ENCODE results near the gene IDH3G.

The IDH3G gene

GRCh38 chrX:153828723-153829548 lies 34.8 kb upstream of the IDH3G start:
- H3K4me2 ChIP-seq (ENCODE audit: low read length, poor library complexity, severe bottlenecking), result peak overlapping the region; percentile 70
- H3K4me3 ChIP-seq (ENCODE audit: insufficient read depth in 1 of 2, low read depth in 1 of 2, low read length in 2 of 2), result peak overlapping the region in 1 of 2 experiments; percentile 18
- H3K23ac ChIP-seq (ENCODE audit: low read length in 2 of 2), result no peak overlapping the region
- no peak overlapping the region for H4K8ac ChIP-seq (ENCODE audit: low read length)
- no peak overlapping the region for H2BK12ac ChIP-seq (ENCODE audit: low read length in 2 of 2)
- under 1% methylated on average over 22 of the region's 50 CpGs for WGBS
- H2AFZ ChIP-seq (ENCODE audit: low read depth, low read length), result no peak overlapping the region
- H2BK15ac ChIP-seq (ENCODE audit: low read depth, poor library complexity, severe bottlenecking), result no peak overlapping the region
- H3K14ac ChIP-seq (ENCODE audit: low read length in 2 of 2), result no peak overlapping the region
- no peak overlapping the region for H3K4ac ChIP-seq (ENCODE audit: low read depth in 1 of 2, low read length in 2 of 2)
- H3K9me3 ChIP-seq (ENCODE audit: control insufficient read depth, low read length), result peaks cover 8% of the 10 kb centered on the region
- H3K36me3 ChIP-seq (ENCODE audit: control insufficient read depth in 1 of 2, insufficient read depth in 2 of 2, low read depth in 1 of 2, low read length in 2 of 2), result no peaks in the 10 kb centered on the region
- H3K4me1 ChIP-seq (ENCODE audit: control insufficient read depth, insufficient read depth, low read depth, low read length), result peaks cover 18% of the 10 kb centered on the region
- H3K18ac ChIP-seq (ENCODE audit: low read depth in 1 of 2, low read length in 2 of 2), result no peak overlapping the region
- H3K9ac ChIP-seq (ENCODE audit: low read length), result no peak overlapping the region
- H2BK5ac ChIP-seq (ENCODE audit: low read depth, low read length, poor library complexity, severe bottlenecking), result no peak overlapping the region
- peak; percentile 9 for DNase-seq
- no peak overlapping the region for H3K27ac ChIP-seq (ENCODE audit: low read length, poor library complexity, severe bottlenecking)
- no peak overlapping the region for H4K91ac ChIP-seq (ENCODE audit: low read length)
- H2BK120ac ChIP-seq (ENCODE audit: low read depth, low read length), result no peak overlapping the region
- no peak overlapping the region for H2AK5ac ChIP-seq (ENCODE audit: low read length, severe bottlenecking)
- no peaks in the 10 kb centered on the region for H3K79me1 ChIP-seq (replicated peaks; ENCODE audit: low read length, poor library complexity, severe bottlenecking)
- H3K27me3 ChIP-seq (ENCODE audit: control insufficient read depth in 1 of 2, insufficient read depth in 1 of 2, low read length in 2 of 2), result peaks cover 46 to 81% of the 10 kb centered on the region in 2 experiments

GRCh38 chrX:153828308-153828707 lies 34.1 kb upstream of the IDH3G start:
- Histone ChIP-seq H2AK5ac (ENCODE audit: low read length, severe bottlenecking) (no peak overlapping the region), H3K9me3 (ENCODE audit: control insufficient read depth, low read length) (peaks cover 8% of the 10 kb centered on the region), H4K91ac (ENCODE audit: low read length) (no peak overlapping the region), H3K18ac (ENCODE audit: low read depth in 1 of 2, low read length in 2 of 2) (no peak overlapping the region), H2BK5ac (ENCODE audit: low read depth, low read length, poor library complexity, severe bottlenecking) (no peak overlapping the region), H3K36me3 (ENCODE audit: control insufficient read depth in 1 of 2, insufficient read depth in 2 of 2, low read depth in 1 of 2, low read length in 2 of 2) (no peaks in the 10 kb centered on the region), H3K4me2 (ENCODE audit: low read length, poor library complexity, severe bottlenecking) (peak overlapping the region; percentile 66), H4K8ac (ENCODE audit: low read length) (no peak overlapping the region), H3K79me1 (replicated peaks; ENCODE audit: low read length, poor library complexity, severe bottlenecking) (no peaks in the 10 kb centered on the region), H3K4ac (ENCODE audit: low read depth in 1 of 2, low read length in 2 of 2) (no peak overlapping the region), H3K23ac (ENCODE audit: low read length in 2 of 2) (no peak overlapping the region), H3K14ac (ENCODE audit: low read length in 2 of 2) (no peak overlapping the region), H3K27me3 (ENCODE audit: control insufficient read depth in 1 of 2, insufficient read depth in 1 of 2, low read length in 2 of 2) (peaks cover 44 to 81% of the 10 kb centered on the region in 2 experiments), H3K27ac (ENCODE audit: low read length, poor library complexity, severe bottlenecking) (no peak overlapping the region), H2BK120ac (ENCODE audit: low read depth, low read length) (no peak overlapping the region), H2BK15ac (ENCODE audit: low read depth, poor library complexity, severe bottlenecking) (no peak overlapping the region), H3K9ac (ENCODE audit: low read length) (no peak overlapping the region), H3K4me3 (ENCODE audit: insufficient read depth in 1 of 2, low read depth in 1 of 2, low read length in 2 of 2) (peak overlapping the region in 1 of 2 experiments; percentile 18), H2AFZ (ENCODE audit: low read depth, low read length) (no peak overlapping the region), H3K4me1 (ENCODE audit: control insufficient read depth, insufficient read depth, low read depth, low read length) (peaks cover 18% of the 10 kb centered on the region), H2BK12ac (ENCODE audit: low read length in 2 of 2) (no peak overlapping the region)
- DNase-seq, result no peak
- WGBS, result 13% methylated on average over 15 of the region's 17 CpGs

- Histone ChIP-seq H3K79me1 (replicated peaks; ENCODE audit: low read length, poor library complexity, severe bottlenecking) (no peaks in the 10 kb centered on the region), H3K4me1 (ENCODE audit: control insufficient read depth, insufficient read depth, low read depth, low read length) (peaks cover 18% of the 10 kb centered on the region), H3K4me2 (ENCODE audit: low read length, poor library complexity, severe bottlenecking) (no peak overlapping the region), H3K23ac (ENCODE audit: low read length in 2 of 2) (no peak overlapping the region), H2BK5ac (ENCODE audit: low read depth, low read length, poor library complexity, severe bottlenecking) (no peak overlapping the region), H4K8ac (ENCODE audit: low read length) (no peak overlapping the region), H2AFZ (ENCODE audit: low read depth, low read length) (no peak overlapping the region), H3K14ac (ENCODE audit: low read length in 2 of 2) (no peak overlapping the region), H3K9ac (ENCODE audit: low read length) (no peak overlapping the region), H2BK12ac (ENCODE audit: low read length in 2 of 2) (no peak overlapping the region), H3K27me3 (ENCODE audit: control insufficient read depth in 1 of 2, insufficient read depth in 1 of 2, low read length in 2 of 2) (peaks cover 42 to 77% of the 10 kb centered on the region in 2 experiments), H4K91ac (ENCODE audit: low read length) (no peak overlapping the region), H2AK5ac (ENCODE audit: low read length, severe bottlenecking) (no peak overlapping the region), H3K4ac (ENCODE audit: low read depth in 1 of 2, low read length in 2 of 2) (no peak overlapping the region), H3K18ac (ENCODE audit: low read depth in 1 of 2, low read length in 2 of 2) (no peak overlapping the region), H2BK120ac (ENCODE audit: low read depth, low read length) (no peak overlapping the region), H3K36me3 (ENCODE audit: control insufficient read depth in 1 of 2, insufficient read depth in 2 of 2, low read depth in 1 of 2, low read length in 2 of 2) (no peaks in the 10 kb centered on the region), H2BK15ac (ENCODE audit: low read depth, poor library complexity, severe bottlenecking) (no peak overlapping the region), H3K27ac (ENCODE audit: low read length, poor library complexity, severe bottlenecking) (no peak overlapping the region), H3K9me3 (ENCODE audit: control insufficient read depth, low read length) (peaks cover 8% of the 10 kb centered on the region), H3K4me3 (ENCODE audit: insufficient read depth in 1 of 2, low read depth in 1 of 2, low read length in 2 of 2) (peak overlapping the region in 1 of 2 experiments; percentile 18)
- 70% methylated on average over 7 of the region's 9 CpGs for WGBS
- no peak for DNase-seq
Measured at GRCh38 chrX:153827903-153828302, 33.7 kb upstream of the IDH3G start.

GRCh38 chrX:153827016-153827415 lies 32.8 kb upstream of the IDH3G start:
- H2BK15ac ChIP-seq (ENCODE audit: low read depth, poor library complexity, severe bottlenecking), result no peak overlapping the region
- no peak overlapping the region for H3K9ac ChIP-seq (ENCODE audit: low read length)
- peaks cover 33 to 76% of the 10 kb centered on the region in 2 experiments for H3K27me3 ChIP-seq (ENCODE audit: control insufficient read depth in 1 of 2, insufficient read depth in 1 of 2, low read length in 2 of 2)
- no peak overlapping the region for H3K23ac ChIP-seq (ENCODE audit: low read length in 2 of 2)
- H3K27ac ChIP-seq (ENCODE audit: low read length, poor library complexity, severe bottlenecking), result no peak overlapping the region
- H2BK5ac ChIP-seq (ENCODE audit: low read depth, low read length, poor library complexity, severe bottlenecking), result no peak overlapping the region
- H3K14ac ChIP-seq (ENCODE audit: low read length in 2 of 2), result no peak overlapping the region
- 67% methylated on average over 2 of the region's 3 CpGs for WGBS
- H3K4me3 ChIP-seq (ENCODE audit: insufficient read depth in 1 of 2, low read depth in 1 of 2, low read length in 2 of 2), result no peak overlapping the region
- no peak overlapping the region for H3K4me2 ChIP-seq (ENCODE audit: low read length, poor library complexity, severe bottlenecking)
- H4K8ac ChIP-seq (ENCODE audit: low read length), result no peak overlapping the region
- no peak for DNase-seq
- H4K91ac ChIP-seq (ENCODE audit: low read length), result no peak overlapping the region
- no peak overlapping the region for H2AFZ ChIP-seq (ENCODE audit: low read depth, low read length)
- peaks cover 5% of the 10 kb centered on the region for H3K9me3 ChIP-seq (ENCODE audit: control insufficient read depth, low read length)
- peaks cover 18% of the 10 kb centered on the region for H3K4me1 ChIP-seq (ENCODE audit: control insufficient read depth, insufficient read depth, low read depth, low read length)
- no peak overlapping the region for H3K18ac ChIP-seq (ENCODE audit: low read depth in 1 of 2, low read length in 2 of 2)
- H2BK120ac ChIP-seq (ENCODE audit: low read depth, low read length), result no peak overlapping the region
- no peaks in the 10 kb centered on the region for H3K79me1 ChIP-seq (replicated peaks; ENCODE audit: low read length, poor library complexity, severe bottlenecking)
- no peaks in the 10 kb centered on the region for H3K36me3 ChIP-seq (ENCODE audit: control insufficient read depth in 1 of 2, insufficient read depth in 2 of 2, low read depth in 1 of 2, low read length in 2 of 2)
- no peak overlapping the region for H3K4ac ChIP-seq (ENCODE audit: low read depth in 1 of 2, low read length in 2 of 2)
- H2BK12ac ChIP-seq (ENCODE audit: low read length in 2 of 2), result no peak overlapping the region
- H2AK5ac ChIP-seq (ENCODE audit: low read length, severe bottlenecking), result no peak overlapping the region
